Transverse colon (tissue), 3 donors: ENCODE measurements around the gene PDXK.

Source experiments
- POLR2A ChIP-seq: fragments of 450-650 bp; IDR thresholded peaks from one replicate; pipeline ENCODE4 v1.6.1; 2016; ENCODE audit warnings: antibody characterized with exemption, mild to moderate bottlenecking, moderate library complexity
- TF ChIP-seq, protein P1 (sequence below), 5 experiments: fragments of 200-600 bp in 3 of 5; fragments of 450-650 bp in 2 of 5; sonication (generic) in 3 of 5; IDR thresholded peaks; 1 replicate in 2 of 5; 2 replicates in 3 of 5; pipeline ENCODE4 v1.5.1; 2016 to 2017; ENCODE audit warnings: antibody characterized with exemption in 5 of 5, inconsistent platforms in 3 of 5, mild to moderate bottlenecking in 2 of 5, moderate library complexity in 1 of 5

DNA sequence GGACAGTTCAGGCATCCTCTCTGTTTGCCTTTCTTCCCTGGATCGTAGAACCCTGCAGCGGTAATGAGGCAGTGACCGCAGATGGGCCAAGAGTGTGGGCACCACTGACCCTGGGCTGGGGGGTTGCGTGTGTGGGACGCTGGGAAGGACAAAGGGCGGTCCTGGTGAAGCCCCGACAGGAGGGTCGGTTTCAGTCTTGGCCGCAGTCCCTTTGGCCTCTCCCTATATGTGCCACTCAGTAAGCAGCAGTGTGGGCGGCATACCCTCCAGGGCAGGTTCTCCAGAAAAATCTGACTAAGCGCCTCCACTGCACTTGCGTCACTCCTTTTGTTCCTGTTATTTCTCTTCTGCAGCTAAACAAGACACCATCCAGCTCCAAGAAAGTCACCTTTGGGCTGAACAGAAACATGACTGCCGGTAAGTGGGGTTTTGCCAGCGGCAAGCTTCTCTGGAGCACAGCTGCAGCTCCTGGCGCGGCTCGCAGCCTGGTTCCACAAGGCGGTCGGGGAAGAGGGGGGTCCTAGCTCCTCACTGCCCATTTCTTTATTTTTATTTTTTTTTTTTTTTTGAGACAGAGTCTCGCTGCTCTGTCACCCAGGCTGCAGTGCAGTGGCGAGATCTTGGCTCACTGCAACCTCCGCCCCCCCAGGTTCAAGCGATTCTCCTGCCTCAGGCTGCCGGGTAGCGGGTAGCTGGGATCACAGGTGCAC is 27.7 kb upstream of the PDXK start:
- TF ChIP-seq POLR2A: no peak
- TF ChIP-seq, protein P1, sequence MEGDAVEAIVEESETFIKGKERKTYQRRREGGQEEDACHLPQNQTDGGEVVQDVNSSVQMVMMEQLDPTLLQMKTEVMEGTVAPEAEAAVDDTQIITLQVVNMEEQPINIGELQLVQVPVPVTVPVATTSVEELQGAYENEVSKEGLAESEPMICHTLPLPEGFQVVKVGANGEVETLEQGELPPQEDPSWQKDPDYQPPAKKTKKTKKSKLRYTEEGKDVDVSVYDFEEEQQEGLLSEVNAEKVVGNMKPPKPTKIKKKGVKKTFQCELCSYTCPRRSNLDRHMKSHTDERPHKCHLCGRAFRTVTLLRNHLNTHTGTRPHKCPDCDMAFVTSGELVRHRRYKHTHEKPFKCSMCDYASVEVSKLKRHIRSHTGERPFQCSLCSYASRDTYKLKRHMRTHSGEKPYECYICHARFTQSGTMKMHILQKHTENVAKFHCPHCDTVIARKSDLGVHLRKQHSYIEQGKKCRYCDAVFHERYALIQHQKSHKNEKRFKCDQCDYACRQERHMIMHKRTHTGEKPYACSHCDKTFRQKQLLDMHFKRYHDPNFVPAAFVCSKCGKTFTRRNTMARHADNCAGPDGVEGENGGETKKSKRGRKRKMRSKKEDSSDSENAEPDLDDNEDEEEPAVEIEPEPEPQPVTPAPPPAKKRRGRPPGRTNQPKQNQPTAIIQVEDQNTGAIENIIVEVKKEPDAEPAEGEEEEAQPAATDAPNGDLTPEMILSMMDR (IDR thresholded peaks at IDR 0.05): no peak
